Measurements from ENCODE around the gene PLCE1. TPM values are rescaled to one million over a fixed set of nuclear protein-coding genes. Genes with fewer than 3 reads are reported as not detected.

The PLCE1 gene
- total RNA-seq, 1 experiment from 2014 or later = 0.13 TPM

DNA sequence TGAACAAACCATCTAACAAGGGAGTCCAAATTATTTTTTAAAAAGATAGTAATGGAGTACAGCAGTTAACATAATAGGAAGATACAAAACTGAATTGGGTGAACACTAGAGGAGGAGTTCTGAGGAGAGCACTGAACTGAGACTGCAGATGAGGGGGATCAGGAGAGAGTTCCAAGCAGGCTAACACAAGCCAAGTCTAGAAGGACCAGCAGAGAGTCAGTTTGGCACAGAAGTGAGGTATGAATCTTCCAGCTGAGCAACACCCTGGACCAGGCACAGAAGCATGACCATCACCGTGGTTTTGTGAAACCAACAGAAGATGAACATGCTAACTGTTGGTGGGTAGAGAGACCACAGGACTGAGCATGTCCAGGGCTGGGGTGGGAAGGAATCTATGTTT, 30.8 kb upstream of the PLCE1 start:
- no peaks in the 10 kb centered on the region for H3K4me1 ChIP-seq (ENCODE audit: insufficient read depth, low read length)
- H3K9ac ChIP-seq (ENCODE audit: extremely low read depth, insufficient read length, low read length) = no peak overlapping the region
- Mint-ChIP-seq H3K36me3 (ENCODE audit: insufficient read depth in 1 of 3, low read depth in 3 of 3) (no peaks in the 10 kb centered on the region), H3K27ac (no peak overlapping the region; a peak in 1 of 7 replicates), H3K9me3 (no peaks in the 10 kb centered on the region), H3K4me1 (no peaks in the 10 kb centered on the region), H3K4me3 (no peak overlapping the region), H3K27me3 (ENCODE audit: low read depth) (peaks cover 15% of the 10 kb centered on the region)
- no peak overlapping the region for H4K8ac ChIP-seq (replicated peaks; ENCODE audit: insufficient read length, low read depth, low read length)
- no peak overlapping the region for H3K4me2 ChIP-seq (ENCODE audit: insufficient read depth, insufficient read length, low read length)
- H4K91ac ChIP-seq (ENCODE audit: insufficient read length, low read depth, low read length) = no peak overlapping the region
- no peaks in the 10 kb centered on the region for H3K27me3 ChIP-seq (ENCODE audit: insufficient read depth, low read length)
- H3K79me1 ChIP-seq (ENCODE audit: insufficient read depth, low read depth, low read length, poor library complexity, severe bottlenecking) = no peaks in the 10 kb centered on the region
- H3K79me2 ChIP-seq (ENCODE audit: insufficient read depth, low read length) = no peaks in the 10 kb centered on the region
- WGBS (ENCODE audit: extremely low coverage, insufficient read length, low lambda C conversion rate) = no CpG with 5 or more reads among the region's 1 CpG
- no peak overlapping the region for H3K4ac ChIP-seq (ENCODE audit: low read depth, low read length)
- H3T11ph ChIP-seq (ENCODE audit: low read length) = no peak overlapping the region
- no peaks in the 10 kb centered on the region for H3K9me3 ChIP-seq (ENCODE audit: control insufficient read depth, low read depth, low read length)
- H2BK120ac ChIP-seq (ENCODE audit: low read depth, low read length, poor library complexity, severe bottlenecking) = no peak overlapping the region
- no peak overlapping the region for H2BK12ac ChIP-seq (ENCODE audit: insufficient read length, low read depth, low read length)
- no peak overlapping the region for H2AK5ac ChIP-seq (ENCODE audit: insufficient read length, low read length)
- no peak overlapping the region for H2AFZ ChIP-seq (ENCODE audit: low read length)
- peak overlapping the region; percentile 8; the same call in 1 of the 2 replicates for H3K14ac ChIP-seq (ENCODE audit: insufficient read depth, low read length)
- H3K18ac ChIP-seq (ENCODE audit: insufficient read length, low read depth, low read length) = no peak overlapping the region
- no peaks in the 10 kb centered on the region for H3K23me2 ChIP-seq (ENCODE audit: insufficient read length, low read depth, low read length, poor library complexity, severe bottlenecking)
- no peaks in the 10 kb centered on the region for H4K20me1 ChIP-seq (ENCODE audit: control insufficient read depth, insufficient read depth, insufficient read length)
- no peak overlapping the region for H4K5ac ChIP-seq (ENCODE audit: insufficient read length, low read depth, low read length)
- H3K27ac ChIP-seq (ENCODE audit: insufficient read length, low read depth, low read length) = no peak overlapping the region
- no peak overlapping the region for H3K23ac ChIP-seq (ENCODE audit: insufficient read length, low read depth, low read length)
- no peak overlapping the region for H2BK20ac ChIP-seq (ENCODE audit: low read depth, low read length, poor library complexity, severe bottlenecking)
- no peak overlapping the region for H3K56ac ChIP-seq (ENCODE audit: insufficient read length, low read depth, low read length)
- H2BK15ac ChIP-seq (ENCODE audit: low read depth, low read length) = no peak overlapping the region
- TF ChIP-seq, protein P1, sequence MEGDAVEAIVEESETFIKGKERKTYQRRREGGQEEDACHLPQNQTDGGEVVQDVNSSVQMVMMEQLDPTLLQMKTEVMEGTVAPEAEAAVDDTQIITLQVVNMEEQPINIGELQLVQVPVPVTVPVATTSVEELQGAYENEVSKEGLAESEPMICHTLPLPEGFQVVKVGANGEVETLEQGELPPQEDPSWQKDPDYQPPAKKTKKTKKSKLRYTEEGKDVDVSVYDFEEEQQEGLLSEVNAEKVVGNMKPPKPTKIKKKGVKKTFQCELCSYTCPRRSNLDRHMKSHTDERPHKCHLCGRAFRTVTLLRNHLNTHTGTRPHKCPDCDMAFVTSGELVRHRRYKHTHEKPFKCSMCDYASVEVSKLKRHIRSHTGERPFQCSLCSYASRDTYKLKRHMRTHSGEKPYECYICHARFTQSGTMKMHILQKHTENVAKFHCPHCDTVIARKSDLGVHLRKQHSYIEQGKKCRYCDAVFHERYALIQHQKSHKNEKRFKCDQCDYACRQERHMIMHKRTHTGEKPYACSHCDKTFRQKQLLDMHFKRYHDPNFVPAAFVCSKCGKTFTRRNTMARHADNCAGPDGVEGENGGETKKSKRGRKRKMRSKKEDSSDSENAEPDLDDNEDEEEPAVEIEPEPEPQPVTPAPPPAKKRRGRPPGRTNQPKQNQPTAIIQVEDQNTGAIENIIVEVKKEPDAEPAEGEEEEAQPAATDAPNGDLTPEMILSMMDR (conservative IDR thresholded peaks at IDR 0.05) = no peak
- no peak for DNase-seq
- H2BK5ac ChIP-seq (ENCODE audit: insufficient read length, low read length) = no peak overlapping the region

All from H9 (cell line).